HL-60 (cell line): ENCODE measurements around the gene KLHL12.

Experiments used
- DNase-seq, 2 experiments: peaks; one replicate each; pipeline ENCODE4 v3.0.0-alpha.2; 2010 to 2020; ENCODE audit warnings: low read depth in 1 of 2, low spot score in 1 of 2
- H3K27ac ChIP-seq: fragments of 250-450 bp; sonication (Bioruptor Pico); replicated peaks from 2 replicates; pipeline ENCODE4 v1.5.1; 2020; ENCODE audit warnings: mild to moderate bottlenecking, moderate library complexity
- H3K27me3 ChIP-seq: fragments of 250-450 bp; sonication (Bioruptor Pico); 2 replicates; pipeline ENCODE4 v1.5.1; 2021; ENCODE audit warnings: mild to moderate bottlenecking, moderate library complexity; ENCODE audit not compliant: insufficient read depth, poor library complexity, severe bottlenecking
- H3K4me3 ChIP-seq: replicated peaks from 2 replicates; pipeline ENCODE4 v1.5.1; 2011; ENCODE audit warnings: mild to moderate bottlenecking, control low read depth, low read length; ENCODE audit not compliant: insufficient read depth
- CTCF ChIP-seq: IDR thresholded peaks from one replicate; pipeline ENCODE4 v1.5.1; 2011; ENCODE audit warnings: low read length, control low read depth, inconsistent platforms; ENCODE audit not compliant: insufficient read depth
- GABPA ChIP-seq: IDR thresholded peaks from 2 replicates; pipeline ENCODE4 v1.6.1; 2012; ENCODE audit warnings: low read depth
- POLR2AphosphoS5 ChIP-seq: IDR thresholded peaks from 2 replicates; pipeline ENCODE4 v1.6.1; 2012; ENCODE audit warnings: low read depth
- SPI1 ChIP-seq: IDR thresholded peaks from 2 replicates; pipeline ENCODE4 v1.6.1; 2012; ENCODE audit warnings: low read depth, mild to moderate bottlenecking, borderline replicate concordance
- TF ChIP-seq, protein P1 (sequence below): IDR thresholded peaks from 2 replicates; pipeline ENCODE4 v1.6.1; 2012; ENCODE audit warnings: low read depth; ENCODE audit not compliant: insufficient replicate concordance

KLHL12 gene

GRCh38 chr1:202850593-202851362, 76.3 kb downstream of the KLHL12 start:
- TF ChIP-seq POLR2AphosphoS5 (no peak), SPI1 (no peak)
- TF ChIP-seq, protein P1, sequence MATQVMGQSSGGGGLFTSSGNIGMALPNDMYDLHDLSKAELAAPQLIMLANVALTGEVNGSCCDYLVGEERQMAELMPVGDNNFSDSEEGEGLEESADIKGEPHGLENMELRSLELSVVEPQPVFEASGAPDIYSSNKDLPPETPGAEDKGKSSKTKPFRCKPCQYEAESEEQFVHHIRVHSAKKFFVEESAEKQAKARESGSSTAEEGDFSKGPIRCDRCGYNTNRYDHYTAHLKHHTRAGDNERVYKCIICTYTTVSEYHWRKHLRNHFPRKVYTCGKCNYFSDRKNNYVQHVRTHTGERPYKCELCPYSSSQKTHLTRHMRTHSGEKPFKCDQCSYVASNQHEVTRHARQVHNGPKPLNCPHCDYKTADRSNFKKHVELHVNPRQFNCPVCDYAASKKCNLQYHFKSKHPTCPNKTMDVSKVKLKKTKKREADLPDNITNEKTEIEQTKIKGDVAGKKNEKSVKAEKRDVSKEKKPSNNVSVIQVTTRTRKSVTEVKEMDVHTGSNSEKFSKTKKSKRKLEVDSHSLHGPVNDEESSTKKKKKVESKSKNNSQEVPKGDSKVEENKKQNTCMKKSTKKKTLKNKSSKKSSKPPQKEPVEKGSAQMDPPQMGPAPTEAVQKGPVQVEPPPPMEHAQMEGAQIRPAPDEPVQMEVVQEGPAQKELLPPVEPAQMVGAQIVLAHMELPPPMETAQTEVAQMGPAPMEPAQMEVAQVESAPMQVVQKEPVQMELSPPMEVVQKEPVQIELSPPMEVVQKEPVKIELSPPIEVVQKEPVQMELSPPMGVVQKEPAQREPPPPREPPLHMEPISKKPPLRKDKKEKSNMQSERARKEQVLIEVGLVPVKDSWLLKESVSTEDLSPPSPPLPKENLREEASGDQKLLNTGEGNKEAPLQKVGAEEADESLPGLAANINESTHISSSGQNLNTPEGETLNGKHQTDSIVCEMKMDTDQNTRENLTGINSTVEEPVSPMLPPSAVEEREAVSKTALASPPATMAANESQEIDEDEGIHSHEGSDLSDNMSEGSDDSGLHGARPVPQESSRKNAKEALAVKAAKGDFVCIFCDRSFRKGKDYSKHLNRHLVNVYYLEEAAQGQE: no peak
- Histone ChIP-seq H3K27me3 (no peaks in the 10 kb centered on the region), H3K4me3 (no peak overlapping the region), H3K27ac (no peak overlapping the region)
- no peak for DNase-seq

- DNase-seq: no peak
- TF ChIP-seq SPI1: no peak
- TF ChIP-seq POLR2AphosphoS5: no peak
- TF ChIP-seq, protein P1: no peak
- TF ChIP-seq CTCF: no peak
- TF ChIP-seq GABPA: no peak
- Histone ChIP-seq H3K4me3 (no peak overlapping the region), H3K27me3 (no peaks in the 10 kb centered on the region), H3K27ac (no peak overlapping the region)
Measured at GRCh38 chr1:202848191-202848542, 78.9 kb downstream of the KLHL12 start.

- no peak overlapping the region for H3K27ac ChIP-seq
- H3K27me3 ChIP-seq: no peaks in the 10 kb centered on the region
- no peak for TF ChIP-seq SPI1
- no peak for TF ChIP-seq GABPA
- TF ChIP-seq, protein P1: no peak
- DNase-seq: no peak
- H3K4me3 ChIP-seq: no peak overlapping the region
Measured at GRCh38 chr1:202844935-202845334, 82.1 kb downstream of the KLHL12 start.

- TF ChIP-seq, protein P1: no peak
- TF ChIP-seq POLR2AphosphoS5 (no peak), CTCF (no peak), SPI1 (no peak), GABPA (no peak)
- no peak overlapping the region for H3K4me3 ChIP-seq
- no peaks in the 10 kb centered on the region for H3K27me3 ChIP-seq
- no peak overlapping the region for H3K27ac ChIP-seq
- DNase-seq: no peak
Measured at GRCh38 chr1:202844259-202844658, 82.8 kb downstream of the KLHL12 start.
